ENCODE data around the gene SPINT2. TPM values are rescaled to one million over a fixed set of nuclear protein-coding genes. Genes with fewer than 3 reads are reported as not detected.

SPINT2 gene
- total RNA-seq: 10 to 100 TPM in 1 of 2 donors, 1 to 10 TPM in 1; 7.0 to 43.0 TPM
- 10 to 100 TPM in 1 of 2 donors, 1 to 10 TPM in 1; 7.1 to 14.2 TPM for polyA plus RNA-seq

DNA sequence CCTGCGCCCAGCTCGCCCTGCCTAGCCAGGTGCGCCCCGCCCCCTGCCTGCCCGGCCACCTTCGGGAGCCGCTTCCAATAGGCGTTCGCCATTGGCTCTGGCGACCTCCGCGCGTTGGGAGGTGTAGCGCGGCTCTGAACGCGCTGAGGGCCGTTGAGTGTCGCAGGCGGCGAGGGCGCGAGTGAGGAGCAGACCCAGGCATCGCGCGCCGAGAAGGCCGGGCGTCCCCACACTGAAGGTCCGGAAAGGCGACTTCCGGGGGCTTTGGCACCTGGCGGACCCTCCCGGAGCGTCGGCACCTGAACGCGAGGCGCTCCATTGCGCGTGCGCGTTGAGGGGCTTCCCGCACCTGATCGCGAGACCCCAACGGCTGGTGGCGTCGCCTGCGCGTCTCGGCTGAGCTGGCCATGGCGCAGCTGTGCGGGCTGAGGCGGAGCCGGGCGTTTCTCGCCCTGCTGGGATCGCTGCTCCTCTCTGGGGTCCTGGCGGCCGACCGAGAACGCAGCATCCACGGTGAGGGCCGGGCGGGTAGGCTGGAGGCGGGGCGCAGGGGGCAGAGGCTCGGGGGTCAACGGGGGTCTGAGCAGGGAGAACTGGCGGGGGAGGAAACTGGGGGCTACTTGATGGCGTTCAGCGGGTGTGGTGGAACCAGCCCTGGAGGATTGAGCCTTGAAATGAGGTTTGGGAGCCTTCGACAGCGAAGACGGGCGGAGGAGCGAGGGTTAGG, at the start of gene SPINT2:
SPINT2 (plus strand) TSS at position 88 of the 727 bp plus-strand sequence; CDS start at position 408, 320 bp downstream.
- Histone ChIP-seq H3K27ac (ENCODE audit: low read depth in 1 of 2, low read length in 2 of 2) (peak within 1 kb of the TSS; percentile 29 to 46), H3K36me3 (ENCODE audit: control insufficient read depth in 4 of 4, insufficient read depth in 3 of 4, low read depth in 1 of 4, low read length in 3 of 4) (no peaks in the 10 kb centered on the region), H3K9me3 (ENCODE audit: control insufficient read depth in 4 of 4, low read length in 3 of 4) (no peaks in the 10 kb centered on the region), H3K4me3 (ENCODE audit: low read depth in 1 of 3, low read length in 3 of 3) (peak within 1 kb of the TSS in 2 of 3 donors; percentile 20 to 56), H3K27me3 (ENCODE audit: control insufficient read depth in 4 of 4, insufficient read depth in 4 of 4, low read length in 3 of 4) (no peaks in the 10 kb centered on the region), H3K9ac (ENCODE audit: low read depth in 1 of 2, low read length in 2 of 2) (no peak within 1 kb of the TSS), H3K4me1 (ENCODE audit: control insufficient read depth in 4 of 4, insufficient read depth in 4 of 4, low read length in 3 of 4) (peaks cover 0 to 12% (median 9%) of the 10 kb centered on the region in 4 donors)
- no peak for DNase-seq (ENCODE audit: low spot score)
- TF ChIP-seq, protein P1, sequence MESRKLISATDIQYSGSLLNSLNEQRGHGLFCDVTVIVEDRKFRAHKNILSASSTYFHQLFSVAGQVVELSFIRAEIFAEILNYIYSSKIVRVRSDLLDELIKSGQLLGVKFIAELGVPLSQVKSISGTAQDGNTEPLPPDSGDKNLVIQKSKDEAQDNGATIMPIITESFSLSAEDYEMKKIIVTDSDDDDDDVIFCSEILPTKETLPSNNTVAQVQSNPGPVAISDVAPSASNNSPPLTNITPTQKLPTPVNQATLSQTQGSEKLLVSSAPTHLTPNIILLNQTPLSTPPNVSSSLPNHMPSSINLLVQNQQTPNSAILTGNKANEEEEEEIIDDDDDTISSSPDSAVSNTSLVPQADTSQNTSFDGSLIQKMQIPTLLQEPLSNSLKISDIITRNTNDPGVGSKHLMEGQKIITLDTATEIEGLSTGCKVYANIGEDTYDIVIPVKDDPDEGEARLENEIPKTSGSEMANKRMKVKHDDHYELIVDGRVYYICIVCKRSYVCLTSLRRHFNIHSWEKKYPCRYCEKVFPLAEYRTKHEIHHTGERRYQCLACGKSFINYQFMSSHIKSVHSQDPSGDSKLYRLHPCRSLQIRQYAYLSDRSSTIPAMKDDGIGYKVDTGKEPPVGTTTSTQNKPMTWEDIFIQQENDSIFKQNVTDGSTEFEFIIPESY (IDR thresholded peaks at IDR 0.05): no peak
- TF ChIP-seq FOXA1 (IDR thresholded peaks at IDR 0.05): no peak
- TF ChIP-seq FOXA2 (IDR thresholded peaks at IDR 0.05): no peak
- TF ChIP-seq RXRA (IDR thresholded peaks at IDR 0.05): no peak
- TF ChIP-seq, protein P2, sequence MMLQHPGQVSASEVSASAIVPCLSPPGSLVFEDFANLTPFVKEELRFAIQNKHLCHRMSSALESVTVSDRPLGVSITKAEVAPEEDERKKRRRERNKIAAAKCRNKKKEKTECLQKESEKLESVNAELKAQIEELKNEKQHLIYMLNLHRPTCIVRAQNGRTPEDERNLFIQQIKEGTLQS (IDR thresholded peaks at IDR 0.05): no peak
- no peak for TF ChIP-seq EGR1 (IDR thresholded peaks at IDR 0.05; ENCODE audit: low read depth in 2 of 2)
- TF ChIP-seq, protein P3, sequence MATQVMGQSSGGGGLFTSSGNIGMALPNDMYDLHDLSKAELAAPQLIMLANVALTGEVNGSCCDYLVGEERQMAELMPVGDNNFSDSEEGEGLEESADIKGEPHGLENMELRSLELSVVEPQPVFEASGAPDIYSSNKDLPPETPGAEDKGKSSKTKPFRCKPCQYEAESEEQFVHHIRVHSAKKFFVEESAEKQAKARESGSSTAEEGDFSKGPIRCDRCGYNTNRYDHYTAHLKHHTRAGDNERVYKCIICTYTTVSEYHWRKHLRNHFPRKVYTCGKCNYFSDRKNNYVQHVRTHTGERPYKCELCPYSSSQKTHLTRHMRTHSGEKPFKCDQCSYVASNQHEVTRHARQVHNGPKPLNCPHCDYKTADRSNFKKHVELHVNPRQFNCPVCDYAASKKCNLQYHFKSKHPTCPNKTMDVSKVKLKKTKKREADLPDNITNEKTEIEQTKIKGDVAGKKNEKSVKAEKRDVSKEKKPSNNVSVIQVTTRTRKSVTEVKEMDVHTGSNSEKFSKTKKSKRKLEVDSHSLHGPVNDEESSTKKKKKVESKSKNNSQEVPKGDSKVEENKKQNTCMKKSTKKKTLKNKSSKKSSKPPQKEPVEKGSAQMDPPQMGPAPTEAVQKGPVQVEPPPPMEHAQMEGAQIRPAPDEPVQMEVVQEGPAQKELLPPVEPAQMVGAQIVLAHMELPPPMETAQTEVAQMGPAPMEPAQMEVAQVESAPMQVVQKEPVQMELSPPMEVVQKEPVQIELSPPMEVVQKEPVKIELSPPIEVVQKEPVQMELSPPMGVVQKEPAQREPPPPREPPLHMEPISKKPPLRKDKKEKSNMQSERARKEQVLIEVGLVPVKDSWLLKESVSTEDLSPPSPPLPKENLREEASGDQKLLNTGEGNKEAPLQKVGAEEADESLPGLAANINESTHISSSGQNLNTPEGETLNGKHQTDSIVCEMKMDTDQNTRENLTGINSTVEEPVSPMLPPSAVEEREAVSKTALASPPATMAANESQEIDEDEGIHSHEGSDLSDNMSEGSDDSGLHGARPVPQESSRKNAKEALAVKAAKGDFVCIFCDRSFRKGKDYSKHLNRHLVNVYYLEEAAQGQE (IDR thresholded peaks at IDR 0.05): no peak
- TF ChIP-seq, protein P4, sequence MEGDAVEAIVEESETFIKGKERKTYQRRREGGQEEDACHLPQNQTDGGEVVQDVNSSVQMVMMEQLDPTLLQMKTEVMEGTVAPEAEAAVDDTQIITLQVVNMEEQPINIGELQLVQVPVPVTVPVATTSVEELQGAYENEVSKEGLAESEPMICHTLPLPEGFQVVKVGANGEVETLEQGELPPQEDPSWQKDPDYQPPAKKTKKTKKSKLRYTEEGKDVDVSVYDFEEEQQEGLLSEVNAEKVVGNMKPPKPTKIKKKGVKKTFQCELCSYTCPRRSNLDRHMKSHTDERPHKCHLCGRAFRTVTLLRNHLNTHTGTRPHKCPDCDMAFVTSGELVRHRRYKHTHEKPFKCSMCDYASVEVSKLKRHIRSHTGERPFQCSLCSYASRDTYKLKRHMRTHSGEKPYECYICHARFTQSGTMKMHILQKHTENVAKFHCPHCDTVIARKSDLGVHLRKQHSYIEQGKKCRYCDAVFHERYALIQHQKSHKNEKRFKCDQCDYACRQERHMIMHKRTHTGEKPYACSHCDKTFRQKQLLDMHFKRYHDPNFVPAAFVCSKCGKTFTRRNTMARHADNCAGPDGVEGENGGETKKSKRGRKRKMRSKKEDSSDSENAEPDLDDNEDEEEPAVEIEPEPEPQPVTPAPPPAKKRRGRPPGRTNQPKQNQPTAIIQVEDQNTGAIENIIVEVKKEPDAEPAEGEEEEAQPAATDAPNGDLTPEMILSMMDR (IDR thresholded peaks at IDR 0.05; ENCODE audit: low read depth, low read length, missing input control): no peak
- no peak for TF ChIP-seq GABPA (IDR thresholded peaks at IDR 0.05 in 1 of 2, conservative IDR thresholded peaks at IDR 0.05 in 1 of 2)
- 18% methylated on average over 78 of the region's 78 CpGs for WGBS

GRCh38 chr19:38216785-38217641, 47.4 kb upstream of the SPINT2 start:
- H3K9ac ChIP-seq (ENCODE audit: low read depth in 1 of 2, low read length in 2 of 2): no peak overlapping the region
- no peaks in the 10 kb centered on the region for H3K36me3 ChIP-seq (ENCODE audit: control insufficient read depth in 4 of 4, insufficient read depth in 3 of 4, low read depth in 1 of 4, low read length in 3 of 4)
- no peaks in the 10 kb centered on the region for H3K4me1 ChIP-seq (ENCODE audit: control insufficient read depth in 4 of 4, insufficient read depth in 4 of 4, low read length in 3 of 4)
- peaks cover 0 to 3% (median 2%) of the 10 kb centered on the region in 4 donors for H3K27me3 ChIP-seq (ENCODE audit: control insufficient read depth in 4 of 4, insufficient read depth in 4 of 4, low read length in 3 of 4)
- no peak for DNase-seq (ENCODE audit: low spot score)
- H3K9me3 ChIP-seq (ENCODE audit: control insufficient read depth in 4 of 4, low read length in 3 of 4): no peaks in the 10 kb centered on the region
- no peak overlapping the region for H3K27ac ChIP-seq (ENCODE audit: low read depth in 1 of 2, low read length in 2 of 2)
- TF ChIP-seq YY1 (IDR thresholded peaks at IDR 0.05): no peak
- TF ChIP-seq HNF4A (conservative IDR thresholded peaks at IDR 0.05): no peak
- no peak for TF ChIP-seq TAF1 (conservative IDR thresholded peaks at IDR 0.05)
- TF ChIP-seq, protein P1 (IDR thresholded peaks at IDR 0.05): no peak
- TF ChIP-seq, protein P4 (IDR thresholded peaks at IDR 0.05; ENCODE audit: low read depth, low read length, missing input control): no peak
- no peak for TF ChIP-seq HNF4G (IDR thresholded peaks at IDR 0.05)
- TF ChIP-seq, protein P5, sequence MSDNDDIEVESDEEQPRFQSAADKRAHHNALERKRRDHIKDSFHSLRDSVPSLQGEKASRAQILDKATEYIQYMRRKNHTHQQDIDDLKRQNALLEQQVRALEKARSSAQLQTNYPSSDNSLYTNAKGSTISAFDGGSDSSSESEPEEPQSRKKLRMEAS (IDR thresholded peaks at IDR 0.05): no peak
- TF ChIP-seq JUND (IDR thresholded peaks at IDR 0.05): no peak
- TF ChIP-seq GABPA (IDR thresholded peaks at IDR 0.05 in 1 of 2, conservative IDR thresholded peaks at IDR 0.05 in 1 of 2): no peak
- H3K4me3 ChIP-seq (ENCODE audit: low read depth in 1 of 3, low read length in 3 of 3): no peak overlapping the region
- WGBS: 67% methylated on average over 26 of the region's 26 CpGs
